DOHH2 (cell line): ENCODE measurements around the gene SYNE3.

ENCODE experiments used
- EZH2phosphoT487 ChIP-seq: fragments of 200-600 bp; sonication (generic); IDR thresholded peaks from 2 replicates; pipeline ENCODE4 v1.6.1; 2017; ENCODE audit warnings: borderline replicate concordance, mild to moderate bottlenecking, antibody characterized with exemption, low read length, moderate library complexity, mixed read lengths
- TF ChIP-seq, protein P1 (sequence below): fragments of 200-600 bp; sonication (generic); IDR thresholded peaks from one replicate; pipeline ENCODE4 v1.5.1; 2014; ENCODE audit warnings: antibody characterized with exemption, mild to moderate bottlenecking, low read depth, low read length; ENCODE audit not compliant: poor library complexity, severe bottlenecking

DNA sequence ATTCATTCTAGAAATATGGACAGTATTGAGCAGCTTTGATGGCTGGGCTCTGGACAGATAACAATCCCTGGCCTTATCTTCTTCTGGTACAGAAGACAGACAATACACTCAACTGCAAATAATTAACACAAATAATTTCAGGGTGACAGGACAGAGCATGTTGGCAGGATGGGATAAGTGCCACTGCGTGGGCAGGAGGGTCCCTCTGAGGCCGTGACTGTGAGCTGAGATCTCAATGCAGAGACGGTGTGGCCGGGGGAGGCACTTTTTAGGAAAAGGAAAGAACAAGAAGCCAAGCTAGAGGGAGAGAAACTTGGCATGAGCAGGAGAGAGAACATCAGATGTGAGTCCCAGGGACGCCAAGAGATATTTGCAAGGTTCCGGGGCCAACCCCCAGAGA lies 8.1 kb downstream of the SYNE3 start:
- TF ChIP-seq, protein P1, sequence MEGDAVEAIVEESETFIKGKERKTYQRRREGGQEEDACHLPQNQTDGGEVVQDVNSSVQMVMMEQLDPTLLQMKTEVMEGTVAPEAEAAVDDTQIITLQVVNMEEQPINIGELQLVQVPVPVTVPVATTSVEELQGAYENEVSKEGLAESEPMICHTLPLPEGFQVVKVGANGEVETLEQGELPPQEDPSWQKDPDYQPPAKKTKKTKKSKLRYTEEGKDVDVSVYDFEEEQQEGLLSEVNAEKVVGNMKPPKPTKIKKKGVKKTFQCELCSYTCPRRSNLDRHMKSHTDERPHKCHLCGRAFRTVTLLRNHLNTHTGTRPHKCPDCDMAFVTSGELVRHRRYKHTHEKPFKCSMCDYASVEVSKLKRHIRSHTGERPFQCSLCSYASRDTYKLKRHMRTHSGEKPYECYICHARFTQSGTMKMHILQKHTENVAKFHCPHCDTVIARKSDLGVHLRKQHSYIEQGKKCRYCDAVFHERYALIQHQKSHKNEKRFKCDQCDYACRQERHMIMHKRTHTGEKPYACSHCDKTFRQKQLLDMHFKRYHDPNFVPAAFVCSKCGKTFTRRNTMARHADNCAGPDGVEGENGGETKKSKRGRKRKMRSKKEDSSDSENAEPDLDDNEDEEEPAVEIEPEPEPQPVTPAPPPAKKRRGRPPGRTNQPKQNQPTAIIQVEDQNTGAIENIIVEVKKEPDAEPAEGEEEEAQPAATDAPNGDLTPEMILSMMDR, result no peak
- no peak for TF ChIP-seq EZH2phosphoT487
